HG03378 (cell line): Measurements from ENCODE around the gene SMIM26.
"Not testable (repeated sequence)": the region's sequence is repeated elsewhere in the genome, so short reads cannot be mapped to it uniquely, and the experiment has no call there.

ENCODE experiments used
- ATAC-seq: cut with Tn5 transposase; IDR thresholded peaks from one replicate; pipeline ENCODE4 v1.9.1; 2021; ENCODE audit warnings: mild to moderate bottlenecking, moderate library complexity; ENCODE audit not compliant: unreplicated experiment

Gene SMIM26

GRCh38 chr20:18566892-18567738 is at the start of gene SMIM26:
Gene SMIM26 (plus strand): TSS chr20:18567432. CDS start chr20:18567479, 47 bp downstream.
- peak; percentile 95 for ATAC-seq

GRCh38 chr20:18522066-18522465 is 45.2 kb upstream of the SMIM26 start:
- ATAC-seq = not testable (repeated sequence)

GRCh38 chr20:18523066-18523465 is 44.2 kb upstream of the SMIM26 start:
- ATAC-seq = no peak

GRCh38 chr20:18524646-18525045 is 42.6 kb upstream of the SMIM26 start:
- ATAC-seq = no peak

- ATAC-seq = not testable (repeated sequence)
Observed at GRCh38 chr20:18526761-18527160, 40.5 kb upstream of the SMIM26 start.

- ATAC-seq = no peak
Observed at GRCh38 chr20:18527339-18527738, 39.9 kb upstream of the SMIM26 start.

- no peak for ATAC-seq
Observed at GRCh38 chr20:18527836-18528235, 39.4 kb upstream of the SMIM26 start.

- ATAC-seq = no peak
Observed at GRCh38 chr20:18529041-18529440, 38.2 kb upstream of the SMIM26 start.

- no peak for ATAC-seq
Observed at GRCh38 chr20:18532626-18533025, 34.6 kb upstream of the SMIM26 start.

- no peak for ATAC-seq
Observed at GRCh38 chr20:18533491-18533890, 33.7 kb upstream of the SMIM26 start.

- no peak for ATAC-seq
Observed at GRCh38 chr20:18533978-18534644, 33.1 kb upstream of the SMIM26 start.

- ATAC-seq = no peak
Observed at GRCh38 chr20:18537651-18538050, 29.6 kb upstream of the SMIM26 start.

GRCh38 chr20:18541741-18542140 is 25.5 kb upstream of the SMIM26 start:
- ATAC-seq = no peak

- no peak for ATAC-seq
Observed at GRCh38 chr20:18543216-18543615, 24.0 kb upstream of the SMIM26 start.

- ATAC-seq = no peak
Observed at GRCh38 chr20:18543932-18544331, 23.3 kb upstream of the SMIM26 start.

- no peak for ATAC-seq
Observed at GRCh38 chr20:18545566-18545965, 21.7 kb upstream of the SMIM26 start.

GRCh38 chr20:18548465-18548864 is 18.8 kb upstream of the SMIM26 start:
- no peak for ATAC-seq

GRCh38 chr20:18553746-18554145 is 13.5 kb upstream of the SMIM26 start:
- ATAC-seq = no peak

GRCh38 chr20:18567739-18568091 is 483 bp downstream of the SMIM26 start:
- no peak for ATAC-seq

- ATAC-seq = no peak
Observed at GRCh38 chr20:18571009-18571408, 3.8 kb downstream of the SMIM26 start.

GRCh38 chr20:18571578-18571977 is 4.3 kb downstream of the SMIM26 start:
- no peak for ATAC-seq

- ATAC-seq = no peak
Observed at GRCh38 chr20:18577942-18578341, 10.7 kb downstream of the SMIM26 start.
